CD4-positive, alpha-beta T cell (primary cell): ENCODE results near the gene KNG1. TPM values are rescaled to one million over a fixed set of nuclear protein-coding genes. Genes with fewer than 3 reads are reported as not detected.
"Not testable (repeated sequence)": the region's sequence is repeated elsewhere in the genome, so short reads cannot be mapped to it uniquely, and the experiment has no call there.

Source experiments
- ATAC-seq: fragments of 200-7000 bp; cut with Tn5 transposase; one replicate; pipeline ENCODE4 v1.10.0; 2022; ENCODE audit warnings: mild to moderate bottlenecking; ENCODE audit not compliant: poor library complexity
- CTCF ChIA-PET: fragments of 350-600 bp; sonication (Branson Sonifier 250); formaldehyde crosslinking; loops from one replicate; lab custom pipeline; 2021; ENCODE audit warnings: antibody characterized with exemption, inconsistent platforms; lab: Charles Lee
- POLR2A ChIA-PET: fragments of 350-600 bp; sonication (Branson Sonifier 250); formaldehyde crosslinking; loops from one replicate; lab custom pipeline; 2021; ENCODE audit warnings: antibody characterized with exemption, inconsistent platforms; lab: Charles Lee
- DNase-seq, 14 experiments: peaks; one replicate each; pipeline ENCODE4 v3.0.0-alpha.2; 2013 to 2020; ENCODE audit warnings: mixed read lengths in 2 of 14
- H3K27ac ChIP-seq, 2 donors: one replicate each; pipeline versions ENCODE4 v1.5.1 to v1.7.0; 2013; ENCODE audit warnings: low read length in 2 of 2, low read depth in 1 of 2, mild to moderate bottlenecking in 1 of 2
- H3K27me3 ChIP-seq, 2 experiments: 1 replicate in 1 of 2; 2 replicates in 1 of 2; pipeline versions ENCODE4 v1.6.1 to v1.7.0; 2013; ENCODE audit warnings: low read length in 2 of 2, control low read depth in 1 of 2, mild to moderate bottlenecking in 1 of 2, moderate library complexity in 1 of 2; ENCODE audit not compliant: insufficient read depth in 2 of 2, control insufficient read depth in 1 of 2
- H3K36me3 ChIP-seq: one replicate; pipeline ENCODE4 v1.6.1; 2013; ENCODE audit warnings: low read length, control low read depth; ENCODE audit not compliant: insufficient read depth
- H3K4me1 ChIP-seq: one replicate; pipeline ENCODE4 v1.6.1; 2013; ENCODE audit warnings: low read length, control low read depth; ENCODE audit not compliant: insufficient read depth
- H3K4me3 ChIP-seq: one replicate; pipeline ENCODE4 v1.5.1; 2013; ENCODE audit warnings: mild to moderate bottlenecking, low read length, moderate library complexity
- H3K9me3 ChIP-seq, 2 experiments: 1 replicate in 1 of 2; 2 replicates in 1 of 2; pipeline versions ENCODE4 v1.6.1 to v1.7.0; 2013; ENCODE audit warnings: low read length in 2 of 2, mild to moderate bottlenecking in 2 of 2, control low read depth in 1 of 2, moderate library complexity in 1 of 2; ENCODE audit not compliant: control insufficient read depth in 1 of 2, insufficient read depth in 1 of 2
- H3K27ac Mint-ChIP-seq: one replicate; pipeline ENCODE4 v1.8.0; 2020; ENCODE audit warnings: mixed read lengths
- H3K27me3 Mint-ChIP-seq: one replicate; pipeline ENCODE4 v1.8.0; 2021; ENCODE audit warnings: mixed read lengths
- H3K36me3 Mint-ChIP-seq: one replicate; pipeline ENCODE4 v1.8.0; 2021; ENCODE audit warnings: low read depth, mixed read lengths
- H3K4me1 Mint-ChIP-seq: one replicate; pipeline ENCODE4 v1.8.0; 2021; ENCODE audit warnings: low read depth, mixed read lengths
- H3K4me3 Mint-ChIP-seq: one replicate; pipeline ENCODE4 v1.8.0; 2020; ENCODE audit warnings: mild to moderate bottlenecking, mixed read lengths
- H3K9me3 Mint-ChIP-seq: one replicate; pipeline ENCODE4 v1.8.0; 2020; ENCODE audit warnings: mixed read lengths
- intact Hi-C, 2 experiments: fragments of 100-400 bp; cut with DNase I in 1 of 2; cut with micrococcal nuclease in 1 of 2; formaldehyde crosslinking; loops; one replicate each; pipeline versions ENCODE4 v1.15.1 to v1.9.0; 2023 to 2025; cut with DNase I, micrococcal nuclease
- total RNA-seq, 174 experiments: library from RNA in 2 of 174; stranded (reverse) in 2 of 174; gene quantifications; one replicate each; pipeline ENCODE4 v1.2.3 and lab custom pipeline; 2021 to 2026
- TF ChIP-seq, protein P1 (sequence below): fragments of 200-600 bp; IDR thresholded peaks from one replicate; pipeline ENCODE4 v1.8.0; 2022; ENCODE audit warnings: antibody characterized with exemption, mild to moderate bottlenecking

The KNG1 gene
- total RNA-seq, 2 experiments from 2014 or later: not detected

DNA sequence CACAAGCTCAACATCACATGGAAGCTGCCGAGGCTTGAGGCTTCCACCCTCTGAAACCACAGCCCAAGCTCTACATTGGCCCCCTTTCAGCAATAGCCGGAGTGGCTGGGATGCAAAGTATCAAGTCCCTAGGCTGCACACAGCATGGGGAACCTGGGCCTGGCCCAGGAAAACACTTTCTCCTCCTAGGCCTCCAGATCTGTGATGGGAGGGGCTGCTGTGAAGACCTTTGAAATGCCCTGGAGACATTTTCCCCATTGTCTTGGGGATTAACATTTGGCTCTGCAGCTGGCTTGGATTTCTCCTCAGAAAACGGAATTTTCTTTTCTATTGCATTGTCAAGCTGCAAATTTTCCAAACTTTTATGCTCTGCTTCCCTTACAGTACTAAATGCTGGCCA, 33.2 kb upstream of the KNG1 start:
- H3K9me3 Mint-ChIP-seq: no peaks in the 10 kb centered on the region
- H3K4me3 Mint-ChIP-seq: no peak overlapping the region
- H3K4me3 ChIP-seq: no peak overlapping the region
- peaks cover 8 to 13% of the 10 kb centered on the region in 2 experiments for H3K27me3 ChIP-seq
- no peak overlapping the region for H3K27ac ChIP-seq
- intact Hi-C loops: no loop called here
- no peaks in the 10 kb centered on the region for H3K4me1 ChIP-seq
- peaks cover 55% of the 10 kb centered on the region for H3K27me3 Mint-ChIP-seq
- TF ChIP-seq, protein P1, sequence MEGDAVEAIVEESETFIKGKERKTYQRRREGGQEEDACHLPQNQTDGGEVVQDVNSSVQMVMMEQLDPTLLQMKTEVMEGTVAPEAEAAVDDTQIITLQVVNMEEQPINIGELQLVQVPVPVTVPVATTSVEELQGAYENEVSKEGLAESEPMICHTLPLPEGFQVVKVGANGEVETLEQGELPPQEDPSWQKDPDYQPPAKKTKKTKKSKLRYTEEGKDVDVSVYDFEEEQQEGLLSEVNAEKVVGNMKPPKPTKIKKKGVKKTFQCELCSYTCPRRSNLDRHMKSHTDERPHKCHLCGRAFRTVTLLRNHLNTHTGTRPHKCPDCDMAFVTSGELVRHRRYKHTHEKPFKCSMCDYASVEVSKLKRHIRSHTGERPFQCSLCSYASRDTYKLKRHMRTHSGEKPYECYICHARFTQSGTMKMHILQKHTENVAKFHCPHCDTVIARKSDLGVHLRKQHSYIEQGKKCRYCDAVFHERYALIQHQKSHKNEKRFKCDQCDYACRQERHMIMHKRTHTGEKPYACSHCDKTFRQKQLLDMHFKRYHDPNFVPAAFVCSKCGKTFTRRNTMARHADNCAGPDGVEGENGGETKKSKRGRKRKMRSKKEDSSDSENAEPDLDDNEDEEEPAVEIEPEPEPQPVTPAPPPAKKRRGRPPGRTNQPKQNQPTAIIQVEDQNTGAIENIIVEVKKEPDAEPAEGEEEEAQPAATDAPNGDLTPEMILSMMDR: no peak
- peak in 1 of 14 experiments; percentile 12 for DNase-seq
- POLR2A ChIA-PET: no interaction called here
- no peaks in the 10 kb centered on the region for H3K36me3 ChIP-seq
- H3K27ac Mint-ChIP-seq: no peak overlapping the region
- no peaks in the 10 kb centered on the region for H3K4me1 Mint-ChIP-seq
- H3K36me3 Mint-ChIP-seq: no peaks in the 10 kb centered on the region
- H3K9me3 ChIP-seq: peaks cover 0 to 9% of the 10 kb centered on the region in 2 experiments
- CTCF ChIA-PET: no interaction called here
- ATAC-seq: no peak

DNA sequence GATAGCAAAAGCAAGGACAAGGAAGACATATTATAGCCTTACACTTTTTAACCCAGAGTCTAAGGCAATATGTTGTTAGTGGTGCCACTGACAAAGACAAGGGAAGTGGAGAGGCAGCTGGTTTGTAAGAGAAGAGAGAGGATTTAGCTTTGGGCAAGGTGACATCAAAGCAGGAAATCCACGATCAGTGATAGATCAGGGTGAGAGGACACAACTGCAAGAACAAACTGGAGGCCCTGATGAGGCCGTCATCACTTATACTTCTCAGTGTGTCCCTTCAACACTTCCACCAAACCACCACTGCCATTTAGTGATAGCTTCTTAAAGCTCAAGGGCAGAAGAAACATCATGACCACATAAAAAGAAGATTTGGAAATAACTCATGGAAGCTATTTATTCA, 30.7 kb upstream of the KNG1 start:
- peak in 1 of 14 experiments; percentile 46 for DNase-seq
- H3K4me3 Mint-ChIP-seq, ATAC-seq, H3K36me3 Mint-ChIP-seq, H3K4me3 ChIP-seq, H3K27ac Mint-ChIP-seq, POLR2A ChIA-PET, H3K27ac ChIP-seq, H3K4me1 Mint-ChIP-seq, CTCF ChIA-PET, intact Hi-C loops, H3K9me3 Mint-ChIP-seq, H3K36me3 ChIP-seq, H3K9me3 ChIP-seq, H3K4me1 ChIP-seq: not testable (repeated sequence)
- peaks cover 8 to 10% of the 10 kb centered on the region in 2 experiments for H3K27me3 ChIP-seq
- peaks cover 36% of the 10 kb centered on the region for H3K27me3 Mint-ChIP-seq

DNA sequence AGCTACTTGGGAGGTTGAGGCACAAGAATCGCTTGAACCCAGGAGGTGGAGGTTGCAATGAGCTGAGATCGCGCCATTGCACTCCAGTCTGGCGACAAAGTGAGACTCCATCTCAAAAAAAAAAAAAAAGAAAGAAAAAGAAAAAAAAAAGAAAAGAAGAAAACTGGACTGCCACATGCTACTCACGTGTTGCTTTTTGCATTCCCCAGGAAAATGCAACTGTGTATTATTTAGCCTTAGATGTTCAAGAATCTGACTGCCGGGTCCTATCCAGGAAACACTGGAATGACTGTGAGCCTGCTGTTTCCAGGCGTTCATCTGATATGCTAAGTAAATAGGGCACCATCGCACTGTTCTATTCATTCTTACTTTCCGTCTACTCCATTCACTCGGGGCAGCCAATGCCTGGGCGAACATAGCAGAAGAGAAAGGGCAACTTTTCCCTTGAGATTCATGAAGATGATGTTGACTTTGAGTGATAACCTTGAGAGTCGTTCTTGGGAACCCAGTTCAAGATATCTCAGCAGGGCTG, 30.0 kb upstream of the KNG1 start:
- ChIA-PET POLR2A (no interaction called here), CTCF (no interaction called here)
- H3K9me3 ChIP-seq: peaks cover 0 to 9% of the 10 kb centered on the region in 2 experiments
- H3K36me3 ChIP-seq: no peaks in the 10 kb centered on the region
- DNase-seq: no peak
- Mint-ChIP-seq H3K27me3 (peaks cover 38% of the 10 kb centered on the region), H3K27ac (no peak overlapping the region), H3K9me3 (no peaks in the 10 kb centered on the region), H3K36me3 (no peaks in the 10 kb centered on the region), H3K4me1 (no peaks in the 10 kb centered on the region), H3K4me3 (no peak overlapping the region)
- H3K4me1 ChIP-seq: no peaks in the 10 kb centered on the region
- H3K27ac ChIP-seq: no peak overlapping the region
- no peak for ATAC-seq
- TF ChIP-seq, protein P1: no peak
- peaks cover 8% of the 10 kb centered on the region in 2 experiments for H3K27me3 ChIP-seq
- intact Hi-C loops: no loop called here
- no peak overlapping the region for H3K4me3 ChIP-seq

DNA sequence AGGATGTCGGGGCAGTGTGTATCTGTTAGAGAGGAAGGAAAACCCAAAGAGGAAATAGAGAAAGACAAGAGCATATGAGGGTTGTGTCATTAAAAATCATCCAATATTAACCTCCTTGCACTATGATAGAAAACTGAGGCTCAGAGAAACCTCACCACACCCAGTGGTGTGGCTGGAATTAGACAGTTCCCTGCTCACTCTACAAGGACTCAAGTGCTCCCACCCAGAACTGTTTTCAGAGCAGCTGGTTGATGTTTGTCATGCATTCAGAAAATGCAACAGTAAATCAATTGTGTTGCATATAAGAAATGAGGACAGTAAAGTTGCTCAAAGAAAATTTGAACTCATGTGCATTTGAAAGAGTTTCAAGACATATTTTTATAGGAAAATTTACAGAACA, 26.9 kb upstream of the KNG1 start:
- H3K36me3 Mint-ChIP-seq, ATAC-seq, H3K4me3 Mint-ChIP-seq, POLR2A ChIA-PET, CTCF ChIA-PET, H3K4me1 ChIP-seq, H3K4me3 ChIP-seq, H3K4me1 Mint-ChIP-seq, DNase-seq, intact Hi-C loops, H3K36me3 ChIP-seq, H3K27ac Mint-ChIP-seq, H3K27me3 ChIP-seq, H3K9me3 Mint-ChIP-seq, H3K27ac ChIP-seq, H3K9me3 ChIP-seq: not testable (repeated sequence)
- peaks cover 36% of the 10 kb centered on the region for H3K27me3 Mint-ChIP-seq
